Measurements from ENCODE around the gene GNAI3. TPM values are rescaled to one million over a fixed set of nuclear protein-coding genes. Genes with fewer than 3 reads are reported as not detected.

Gene GNAI3
- total and polyA plus RNA-seq, 8 donors = 1.1 to 3.9 (median 2.8) TPM

- H3K27me3 ChIP-seq = no peaks in the 10 kb centered on the region
- intact Hi-C loops (cut with DNase I) = no loop called here
- H3K4me3 ChIP-seq = no peak overlapping the region
- ATAC-seq (no peak), FAIRE-seq (no peak), DNase-seq (no peak)
- WGBS, 2 donors = 76 to 78% methylated on average over 5 of the region's 5 CpGs
- H3K27ac ChIP-seq = no peak overlapping the region
- no peak for TF ChIP-seq CTCF (IDR thresholded peaks at IDR 0.05)
- peaks cover 0 to under 1% (median 0%) of the 10 kb centered on the region in 3 donors for H3K36me3 ChIP-seq
- no peaks in the 10 kb centered on the region for H3K9me3 ChIP-seq
- peaks cover 0 to 6% (median 0%) of the 10 kb centered on the region in 3 donors for H3K4me1 ChIP-seq
These were observed 46.6 kb upstream of the GNAI3 start for GRCh38 chr1:109501644-109502363.

GRCh38 chr1:109502364-109502851, 46.0 kb upstream of the GNAI3 start:
- TF ChIP-seq CTCF (IDR thresholded peaks at IDR 0.05) = no peak
- FAIRE-seq (no peak), DNase-seq (no peak), ATAC-seq (peak; percentile 38 to 70 (median 64))
- intact Hi-C loops (cut with DNase I) = no loop called here
- H3K9me3 ChIP-seq = no peaks in the 10 kb centered on the region
- no peak overlapping the region for H3K4me3 ChIP-seq
- peaks cover 0 to 6% (median 0%) of the 10 kb centered on the region in 3 donors for H3K4me1 ChIP-seq
- H3K27ac ChIP-seq = no peak overlapping the region
- no peaks in the 10 kb centered on the region for H3K36me3 ChIP-seq
- no peaks in the 10 kb centered on the region for H3K27me3 ChIP-seq
- WGBS, 2 donors = 54 to 60% methylated on average over 3 of the region's 3 CpGs

GRCh38 chr1:109503935-109504334, 44.5 kb upstream of the GNAI3 start:
- DNase-seq (no peak), ATAC-seq (no peak), FAIRE-seq (no peak)
- WGBS, 2 donors = 73 to 79% methylated on average over 5 of the region's 5 CpGs
- H3K27me3 ChIP-seq = no peaks in the 10 kb centered on the region
- intact Hi-C loops (cut with DNase I) = no loop called here
- peaks cover 0 to 6% (median 0%) of the 10 kb centered on the region in 3 donors for H3K4me1 ChIP-seq
- H3K27ac ChIP-seq = no peak overlapping the region
- no peaks in the 10 kb centered on the region for H3K36me3 ChIP-seq
- no peak for TF ChIP-seq CTCF (IDR thresholded peaks at IDR 0.05)
- H3K4me3 ChIP-seq = no peak overlapping the region
- H3K9me3 ChIP-seq = no peaks in the 10 kb centered on the region

GRCh38 chr1:109504974-109505373, 43.4 kb upstream of the GNAI3 start:
- no peak for TF ChIP-seq CTCF (IDR thresholded peaks at IDR 0.05)
- Histone ChIP-seq H3K4me1 (peaks cover 0 to 6% (median 2%) of the 10 kb centered on the region in 3 donors), H3K4me3 (no peak overlapping the region), H3K36me3 (no peaks in the 10 kb centered on the region), H3K27ac (no peak overlapping the region), H3K9me3 (no peaks in the 10 kb centered on the region), H3K27me3 (no peaks in the 10 kb centered on the region)
- FAIRE-seq = no peak
- no peak for DNase-seq
- ATAC-seq = no peak
- 78 to 83% methylated on average over 1 of the region's 1 CpG for WGBS, 2 donors
- intact Hi-C loops (cut with DNase I) = no loop called here

All from pancreas (tissue), 10 donors.